Neural cell (in vitro differentiated cells): Measurements from ENCODE around the gene RWDD3. TPM values are rescaled to one million over a fixed set of nuclear protein-coding genes. Genes with fewer than 3 reads are reported as not detected.

Experiments used
- H2AFZ ChIP-seq: fragments of 200-600, 300-800 bp; sonication (generic), shearing (Covaris generic); 2 replicates; pipeline ENCODE4 v1.6.0; 2014; ENCODE audit warnings: low read depth, mild to moderate bottlenecking, antibody characterized with exemption, low read length, moderate library complexity
- H3F3A ChIP-seq: fragments of 200-600 bp; shearing (Covaris generic); 2 replicates; pipeline ENCODE4 v1.6.1; 2016; ENCODE audit warnings: mild to moderate bottlenecking, moderate library complexity, mixed read lengths, antibody characterized with exemption, low read length; ENCODE audit not compliant: insufficient read depth, poor library complexity, severe bottlenecking
- H3K27ac ChIP-seq: fragments of 200-600, 300-800 bp; sonication (generic), shearing (Covaris generic); 2 replicates; pipeline ENCODE4 v1.5.1; 2014; ENCODE audit warnings: mild to moderate bottlenecking, low read length, moderate library complexity
- H3K27me3 ChIP-seq: fragments of 300-800, 200-600 bp; sonication (generic), shearing (Covaris generic); 2 replicates; pipeline ENCODE4 v1.6.0; 2014; ENCODE audit warnings: mild to moderate bottlenecking, low read depth, low read length, moderate library complexity; ENCODE audit not compliant: insufficient read depth
- H3K36me3 ChIP-seq: fragments of 300-800, 200-600 bp; sonication (generic), shearing (Covaris generic); 2 replicates; pipeline ENCODE4 v1.5.1; 2014; ENCODE audit warnings: mild to moderate bottlenecking, antibody characterized with exemption, low read length, moderate library complexity; ENCODE audit not compliant: insufficient read depth
- H3K4me2 ChIP-seq: fragments of 300-800, 200-600 bp; sonication (generic), shearing (Covaris generic); 2 replicates; pipeline ENCODE4 v1.6.0; 2014; ENCODE audit warnings: mild to moderate bottlenecking, low read length
- H3K4me3 ChIP-seq: fragments of 300-800, 200-600 bp; sonication (generic), shearing (Covaris generic); 2 replicates; pipeline ENCODE4 v1.5.1; 2014; ENCODE audit warnings: mild to moderate bottlenecking, low read length, moderate library complexity
- H3K79me2 ChIP-seq: fragments of 200-600 bp; shearing (Covaris generic); replicated peaks from 2 replicates; pipeline ENCODE4 v1.6.0; 2014; ENCODE audit warnings: mild to moderate bottlenecking, low read length, moderate library complexity; ENCODE audit not compliant: insufficient read depth
- H3K9ac ChIP-seq: fragments of 300-800, 200-600 bp; sonication (generic), shearing (Covaris generic); 2 replicates; pipeline ENCODE4 v1.6.1; 2016; ENCODE audit warnings: mild to moderate bottlenecking, low read length, mixed read lengths
- H3K9me2 ChIP-seq: fragments of 200-600 bp; shearing (Covaris generic); 2 replicates; pipeline ENCODE4 v1.6.1; 2016; ENCODE audit warnings: mild to moderate bottlenecking, low read length, mixed read lengths; ENCODE audit not compliant: insufficient read depth
- H3K9me3 ChIP-seq: fragments of 200-600, 300-800 bp; sonication (generic), shearing (Covaris generic); 2 replicates; pipeline ENCODE4 v1.6.1; 2016; ENCODE audit warnings: mild to moderate bottlenecking, mixed run types, low read length, moderate library complexity, mixed read lengths
- H4K20me1 ChIP-seq: fragments of 200-600 bp; shearing (Covaris generic); 2 replicates; pipeline ENCODE4 v1.6.1; 2016; ENCODE audit warnings: mild to moderate bottlenecking, mixed run types; ENCODE audit not compliant: insufficient read depth
- CTCF ChIP-seq: fragments of 450-650 bp; IDR thresholded peaks from 2 replicates; pipeline ENCODE4 v1.5.1; 2014; ENCODE audit warnings: antibody characterized with exemption, mild to moderate bottlenecking, moderate library complexity; ENCODE audit not compliant: poor library complexity, severe bottlenecking
- EP300 ChIP-seq: fragments of 450-650 bp; conservative IDR thresholded peaks from 2 replicates; pipeline ENCODE4 v1.6.1; 2014; ENCODE audit warnings: antibody characterized with exemption, mild to moderate bottlenecking, moderate library complexity; ENCODE audit not compliant: poor library complexity, severe bottlenecking
- EZH2 ChIP-seq: fragments of 200-600, 300-800 bp; shearing (Covaris generic), sonication (generic); IDR thresholded peaks from 2 replicates; pipeline ENCODE4 v1.6.1; 2014; ENCODE audit warnings: antibody characterized with exemption, low read length, borderline replicate concordance, mild to moderate bottlenecking; ENCODE audit not compliant: insufficient read depth, poor library complexity, severe bottlenecking
- MXI1 ChIP-seq: fragments of 450-650 bp; conservative IDR thresholded peaks from 2 replicates; pipeline ENCODE4 v1.6.1; 2014; ENCODE audit warnings: antibody characterized with exemption, mild to moderate bottlenecking; ENCODE audit not compliant: poor library complexity, severe bottlenecking
- POLR2AphosphoS5 ChIP-seq: IDR thresholded peaks from 2 replicates; pipeline ENCODE4 v1.6.1; 2012
- RAD21 ChIP-seq: fragments of 450-650 bp; conservative IDR thresholded peaks from 2 replicates; pipeline ENCODE4 v1.6.1; 2014; ENCODE audit warnings: antibody characterized with exemption, mild to moderate bottlenecking, moderate library complexity
- REST ChIP-seq: IDR thresholded peaks from 2 replicates; pipeline ENCODE4 v1.6.1; 2012; ENCODE audit warnings: borderline replicate concordance
- SMC3 ChIP-seq: fragments of 450-650 bp; conservative IDR thresholded peaks from 2 replicates; pipeline ENCODE4 v1.6.1; 2014; ENCODE audit warnings: antibody characterized with exemption, mild to moderate bottlenecking, moderate library complexity; ENCODE audit not compliant: poor library complexity
- TAF1 ChIP-seq: IDR thresholded peaks from 2 replicates; pipeline ENCODE4 v1.6.1; 2012; ENCODE audit warnings: low read depth
- polyA plus RNA-seq: library from polyadenylated mRNA; depleted of rRNA; stranded (reverse); fragments of >200 nt; gene quantifications from 2 replicates; pipeline ENCODE4 v1.2.3, GENCODE V29; 2014

The RWDD3 gene
- polyA plus RNA-seq, 1 donor from 2014 or later: 41.1 TPM

GRCh38 chr1:95287825-95288224, 53.8 kb downstream of the RWDD3 start:
- Histone ChIP-seq H3K36me3 (no peaks in the 10 kb centered on the region), H3K27me3 (no peaks in the 10 kb centered on the region)

More at GRCh38 chr1:95287825-95288224, 53.8 kb downstream of the RWDD3 start:
- TF ChIP-seq EZH2: no peak
- TF ChIP-seq SMC3: no peak
- no peak for TF ChIP-seq TAF1
- TF ChIP-seq POLR2AphosphoS5: no peak
- TF ChIP-seq CTCF: no peak
- TF ChIP-seq REST: no peak
- no peak for TF ChIP-seq RAD21
- TF ChIP-seq EP300: no peak
- TF ChIP-seq MXI1: no peak
- H3K4me3 ChIP-seq: no peak overlapping the region
- no peaks in the 10 kb centered on the region for H3K9me3 ChIP-seq
- no peak overlapping the region for H3K9ac ChIP-seq
- H2AFZ ChIP-seq: no peak overlapping the region
- no peaks in the 10 kb centered on the region for H4K20me1 ChIP-seq
- no peak overlapping the region for H3K27ac ChIP-seq
- no peaks in the 10 kb centered on the region for H3F3A ChIP-seq
- H3K9me2 ChIP-seq: no peaks in the 10 kb centered on the region
- H3K79me2 ChIP-seq: no peaks in the 10 kb centered on the region
- no peak overlapping the region for H3K4me2 ChIP-seq

Other genes with a start within 250 kb of the RWDD3 start
- gene ALG14, start 161.3 kb upstream of the RWDD3 start, polyA plus RNA-seq: 2.6 and 3.0 TPM in 2 replicates
- gene TLCD4, start 116.9 kb upstream of the RWDD3 start, polyA plus RNA-seq: 1.1 and 1.6 TPM in 2 replicates